Stomach (tissue), 4 donors: ENCODE measurements around the gene MEGF6.

Experiments used
- POLR2A ChIP-seq, 4 donors: fragments of 450-650 bp; IDR thresholded peaks; one replicate each; pipeline ENCODE4 v1.6.1; 2016; ENCODE audit warnings: antibody characterized with exemption in 4 of 4, control low read depth in 2 of 4, mild to moderate bottlenecking in 1 of 4, moderate library complexity in 1 of 4
- TF ChIP-seq, protein P1 (sequence below), 7 experiments: fragments of 450-650 bp in 4 of 7; fragments of 200-600 bp in 3 of 7; sonication (generic) in 3 of 7; IDR thresholded peaks; one replicate each; pipeline ENCODE4 v1.5.1; 2016 to 2019; ENCODE audit warnings: antibody characterized with exemption in 7 of 7, control low read depth in 2 of 7, mild to moderate bottlenecking in 1 of 7

DNA sequence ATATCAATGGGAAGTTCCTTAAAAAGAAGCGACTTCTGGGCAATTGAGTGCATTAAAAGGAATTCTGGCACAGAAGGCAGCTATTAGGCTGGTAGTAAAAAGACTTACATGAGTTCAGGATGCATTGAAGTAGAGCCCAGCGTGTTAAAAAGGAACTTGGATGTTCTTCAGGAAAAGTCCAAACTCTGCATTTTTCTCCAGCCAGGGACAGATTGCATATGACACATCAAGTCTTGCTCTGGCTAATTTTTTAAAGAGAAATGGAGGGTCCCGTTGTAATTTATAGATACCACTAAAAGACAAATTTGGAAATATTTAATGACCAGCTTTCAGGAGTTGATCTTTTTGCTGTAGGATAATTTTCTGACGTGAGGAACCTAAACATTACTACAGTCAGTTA, 14.7 kb upstream of the MEGF6 start:
- TF ChIP-seq, protein P1, sequence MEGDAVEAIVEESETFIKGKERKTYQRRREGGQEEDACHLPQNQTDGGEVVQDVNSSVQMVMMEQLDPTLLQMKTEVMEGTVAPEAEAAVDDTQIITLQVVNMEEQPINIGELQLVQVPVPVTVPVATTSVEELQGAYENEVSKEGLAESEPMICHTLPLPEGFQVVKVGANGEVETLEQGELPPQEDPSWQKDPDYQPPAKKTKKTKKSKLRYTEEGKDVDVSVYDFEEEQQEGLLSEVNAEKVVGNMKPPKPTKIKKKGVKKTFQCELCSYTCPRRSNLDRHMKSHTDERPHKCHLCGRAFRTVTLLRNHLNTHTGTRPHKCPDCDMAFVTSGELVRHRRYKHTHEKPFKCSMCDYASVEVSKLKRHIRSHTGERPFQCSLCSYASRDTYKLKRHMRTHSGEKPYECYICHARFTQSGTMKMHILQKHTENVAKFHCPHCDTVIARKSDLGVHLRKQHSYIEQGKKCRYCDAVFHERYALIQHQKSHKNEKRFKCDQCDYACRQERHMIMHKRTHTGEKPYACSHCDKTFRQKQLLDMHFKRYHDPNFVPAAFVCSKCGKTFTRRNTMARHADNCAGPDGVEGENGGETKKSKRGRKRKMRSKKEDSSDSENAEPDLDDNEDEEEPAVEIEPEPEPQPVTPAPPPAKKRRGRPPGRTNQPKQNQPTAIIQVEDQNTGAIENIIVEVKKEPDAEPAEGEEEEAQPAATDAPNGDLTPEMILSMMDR (IDR thresholded peaks at IDR 0.05) = no peak
- no peak for TF ChIP-seq POLR2A (IDR thresholded peaks at IDR 0.05)
